ENCODE results near the gene DYRK1A. TPM values are rescaled to one million over a fixed set of nuclear protein-coding genes. Genes with fewer than 3 reads are reported as not detected.
A peak's percentile ranks its signal among the peaks of the same experiment; 100 is the strongest.

DYRK1A gene
- total and polyA plus RNA-seq, 7 donors = 21.5 to 105 (median 79.9) TPM

GRCh38 chr21:37530901-37531351 is 164.4 kb downstream of the DYRK1A start:
- DNase-seq = no peak
- intact Hi-C loops (cut with DNase I) = no loop called here
- Histone ChIP-seq H3K36me3 (ENCODE audit: insufficient read depth in 1 of 2, low read depth in 1 of 2) (no peaks in the 10 kb centered on the region), H3K4me3 (peak overlapping the region; percentile 29), H3K4me1 (peaks cover 20% of the 10 kb centered on the region), H3K9me3 (peaks cover 4% of the 10 kb centered on the region), H3K27ac (peak overlapping the region; percentile 60), H3K27me3 (ENCODE audit: insufficient read depth in 3 of 3, low read length in 2 of 3) (no peaks in the 10 kb centered on the region)
- no peak for TF ChIP-seq CTCF (IDR thresholded peaks at IDR 0.05)
- 22 to 37% (median 23%) methylated on average over 13 of the region's 13 CpGs for WGBS, 3 donors
- peak; percentile 36 to 72 (median 59) for ATAC-seq

GRCh38 chr21:37531431-37531932 is 164.9 kb downstream of the DYRK1A start:
- peak overlapping the region; percentile 60 for H3K27ac ChIP-seq

GRCh38 chr21:37532868-37533780 is 166.6 kb downstream of the DYRK1A start:
- Histone ChIP-seq H3K9me3 (peaks cover 4% of the 10 kb centered on the region), H3K36me3 (ENCODE audit: insufficient read depth in 1 of 2, low read depth in 1 of 2) (no peaks in the 10 kb centered on the region), H3K4me3 (no peak overlapping the region), H3K4me1 (peaks cover 20% of the 10 kb centered on the region), H3K27me3 (ENCODE audit: insufficient read depth in 3 of 3, low read length in 2 of 3) (no peaks in the 10 kb centered on the region), H3K27ac (no peak overlapping the region)
- intact Hi-C loops (cut with DNase I) = no loop called here
- WGBS, 3 donors = 37 to 58% (median 38%) methylated on average over 20 of the region's 20 CpGs
- DNase-seq = no peak
- ATAC-seq = peak; percentile 52 to 62 (median 61)
- no peak for TF ChIP-seq CTCF (IDR thresholded peaks at IDR 0.05)

More at GRCh38 chr21:37531431-37531932, 164.9 kb downstream of the DYRK1A start:
- Histone ChIP-seq H3K27me3 (ENCODE audit: insufficient read depth in 3 of 3, low read length in 2 of 3) (no peaks in the 10 kb centered on the region), H3K36me3 (ENCODE audit: insufficient read depth in 1 of 2, low read depth in 1 of 2) (no peaks in the 10 kb centered on the region), H3K4me1 (peaks cover 20% of the 10 kb centered on the region), H3K4me3 (peak overlapping the region; percentile 29), H3K9me3 (peaks cover 4% of the 10 kb centered on the region)
- ATAC-seq (peak; percentile 44 to 72 (median 56)), DNase-seq (peak; percentile 35 to 72)
- WGBS, 3 donors = 19 to 48% (median 21%) methylated on average over 12 to 13 of the region's 13 CpGs
- TF ChIP-seq CTCF (IDR thresholded peaks at IDR 0.05) = no peak
- intact Hi-C loops (cut with DNase I) = no loop called here

- DNase-seq (no peak), ATAC-seq (no peak)
- H3K36me3 ChIP-seq (ENCODE audit: insufficient read depth in 1 of 2, low read depth in 1 of 2) = no peaks in the 10 kb centered on the region
- no peak overlapping the region for H3K27ac ChIP-seq
- H3K4me3 ChIP-seq = no peak overlapping the region
- no peak for TF ChIP-seq CTCF (IDR thresholded peaks at IDR 0.05)
- intact Hi-C loops (cut with DNase I) = no loop called here
- peaks cover 4% of the 10 kb centered on the region for H3K9me3 ChIP-seq
- no peaks in the 10 kb centered on the region for H3K27me3 ChIP-seq (ENCODE audit: insufficient read depth in 3 of 3, low read length in 2 of 3)
- 58 to 74% (median 61%) methylated on average over 3 of the region's 3 CpGs for WGBS, 3 donors
- H3K4me1 ChIP-seq = peaks cover 20% of the 10 kb centered on the region
These were observed 167.9 kb downstream of the DYRK1A start for GRCh38 chr21:37534431-37534830.

All from psoas muscle (tissue), 8 donors.